GM18858 (cell line): Measurements from ENCODE around the gene CLEC11A.

Experiments
- ATAC-seq: cut with Tn5 transposase; IDR thresholded peaks from one replicate; pipeline ENCODE4 v1.9.1; 2021; ENCODE audit not compliant: unreplicated experiment

CLEC11A gene, protein sequence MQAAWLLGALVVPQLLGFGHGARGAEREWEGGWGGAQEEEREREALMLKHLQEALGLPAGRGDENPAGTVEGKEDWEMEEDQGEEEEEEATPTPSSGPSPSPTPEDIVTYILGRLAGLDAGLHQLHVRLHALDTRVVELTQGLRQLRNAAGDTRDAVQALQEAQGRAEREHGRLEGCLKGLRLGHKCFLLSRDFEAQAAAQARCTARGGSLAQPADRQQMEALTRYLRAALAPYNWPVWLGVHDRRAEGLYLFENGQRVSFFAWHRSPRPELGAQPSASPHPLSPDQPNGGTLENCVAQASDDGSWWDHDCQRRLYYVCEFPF

DNA sequence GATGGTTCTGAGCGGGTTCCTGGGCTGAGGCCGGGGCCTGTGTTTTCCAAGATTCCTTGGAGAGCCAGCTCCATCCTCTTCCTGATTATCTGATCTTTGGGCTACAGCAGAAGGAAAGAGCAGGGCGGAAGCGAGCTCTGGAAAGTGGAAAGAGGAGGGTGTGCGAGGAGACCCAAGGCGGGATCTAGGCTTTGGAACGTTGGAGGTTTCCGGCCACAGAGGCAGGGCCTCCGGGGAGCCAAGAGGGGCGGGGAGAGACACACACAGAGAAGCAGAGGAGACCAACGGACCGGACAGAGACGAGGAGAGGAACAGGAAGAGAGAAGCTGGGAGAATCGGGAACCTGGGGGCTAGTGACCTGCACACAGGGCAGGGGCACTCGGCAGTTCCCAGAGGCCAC lies at the start of gene CLEC11A:
CLEC11A (plus strand) TSS at position 296 of the 400 bp plus-strand sequence. CDS start 162 bp downstream, outside the sequence.
- no peak for ATAC-seq

DNA sequence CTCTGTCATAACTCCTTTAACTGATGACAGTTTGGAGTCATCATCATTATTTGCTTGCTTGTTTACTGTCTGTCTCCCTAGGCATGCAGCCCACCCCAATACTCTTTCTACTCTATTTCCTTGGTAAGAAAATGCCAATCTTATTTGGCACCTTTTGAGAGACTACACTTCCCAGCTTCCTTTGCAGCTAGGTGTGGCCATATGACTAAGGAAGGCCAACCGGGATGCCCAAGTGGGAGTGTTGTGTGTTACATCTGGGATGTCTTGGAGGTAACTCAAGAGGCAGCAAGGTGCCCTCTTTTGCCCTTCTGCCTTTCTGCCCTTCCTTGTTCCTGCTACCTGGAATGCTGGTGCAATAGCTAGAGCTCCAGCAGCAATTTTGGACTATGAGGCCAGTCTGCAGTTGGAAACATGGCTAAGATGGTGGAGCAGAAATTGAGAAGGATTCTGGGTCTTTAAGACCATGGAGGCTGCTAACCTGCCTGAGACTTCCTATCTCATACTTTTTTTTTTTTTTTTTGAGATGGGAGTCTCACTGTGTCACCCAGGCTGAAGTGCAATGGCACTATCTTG lies 46.5 kb upstream of the CLEC11A start:
- no peak for ATAC-seq

DNA sequence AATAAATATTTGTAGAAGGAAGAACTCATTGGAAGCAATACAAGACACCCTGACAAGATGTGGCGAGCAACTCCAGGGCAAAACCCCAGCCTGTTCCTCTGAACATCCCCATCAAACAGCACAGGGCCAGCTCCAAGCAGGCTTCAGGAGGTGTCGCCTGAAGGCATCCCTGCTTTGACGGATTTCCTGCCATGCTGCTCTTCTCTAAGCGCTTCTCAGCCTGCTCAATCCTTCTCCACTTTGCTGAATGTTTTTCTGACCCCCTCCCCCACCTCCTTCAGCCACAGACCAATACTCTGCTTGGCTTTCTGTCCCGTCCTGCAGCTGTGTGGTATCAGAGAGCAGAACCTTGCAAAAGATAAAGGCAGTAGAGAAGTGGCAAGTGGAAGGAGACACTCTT lies 45.5 kb upstream of the CLEC11A start:
- no peak for ATAC-seq

DNA sequence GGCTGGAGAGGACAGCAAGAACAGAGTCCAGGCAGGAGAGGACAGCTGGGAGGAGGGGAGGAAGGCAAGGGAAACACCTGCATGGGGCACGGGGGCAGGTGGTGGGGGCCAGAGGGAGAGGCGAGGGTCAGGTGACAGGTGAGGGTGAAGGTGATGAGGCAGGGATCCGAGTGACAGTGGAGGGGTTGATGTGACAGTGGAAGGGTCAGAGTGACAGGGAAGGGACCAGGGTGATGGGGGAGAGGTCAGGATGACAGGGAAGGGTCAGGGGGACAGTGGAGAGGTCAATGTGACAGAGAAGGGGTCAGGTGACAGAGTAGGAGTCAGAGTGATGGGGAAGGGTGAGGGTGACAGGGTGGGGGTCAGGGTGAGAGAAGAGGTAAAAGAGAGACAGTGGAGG lies 44.8 kb upstream of the CLEC11A start:
- no peak for ATAC-seq

DNA sequence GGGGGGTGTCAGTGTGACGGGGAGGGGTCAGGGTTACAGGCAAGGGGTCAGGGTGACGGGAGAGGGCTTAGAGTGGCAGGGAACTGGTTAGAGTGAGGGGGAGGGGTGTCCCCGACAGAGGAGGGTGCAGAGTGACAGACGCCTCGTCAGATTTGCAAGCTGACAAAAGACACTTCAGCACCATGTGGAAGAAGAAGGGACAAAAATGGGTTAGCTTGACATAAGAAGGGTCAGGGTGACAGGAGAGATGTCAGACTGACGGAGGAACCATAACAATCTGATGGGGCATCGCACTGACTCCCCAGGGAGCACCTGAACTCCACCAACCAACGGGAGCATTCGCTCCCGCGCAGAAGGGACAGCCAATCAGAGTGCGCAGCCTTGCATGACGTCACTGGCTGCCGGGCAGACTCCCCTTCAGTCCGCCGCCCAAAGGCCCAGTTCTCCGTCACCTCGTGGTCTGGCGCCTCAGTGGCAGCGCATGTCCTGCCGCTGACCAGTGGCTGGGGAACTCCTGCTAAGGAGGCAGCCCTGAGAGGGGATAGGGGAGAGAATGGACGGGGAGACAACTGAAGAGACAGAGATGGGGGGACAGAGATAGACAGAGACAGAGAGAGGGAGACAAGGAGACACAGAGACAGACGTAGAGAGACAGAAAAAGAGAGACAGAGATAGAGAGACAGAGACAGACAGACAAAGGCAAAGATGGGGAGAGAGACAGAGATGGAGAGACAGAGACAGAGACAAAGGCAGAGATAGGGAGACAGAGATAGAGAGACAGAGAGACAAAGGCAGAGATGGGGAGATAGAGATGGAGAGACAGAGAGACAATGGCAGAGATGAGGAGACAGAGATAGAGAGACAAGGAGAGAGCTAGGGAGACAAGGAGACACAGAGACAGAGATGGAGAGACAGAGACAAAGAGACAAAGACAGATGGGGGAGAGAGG lies 43.7 kb upstream of the CLEC11A start:
- ATAC-seq: no peak

DNA sequence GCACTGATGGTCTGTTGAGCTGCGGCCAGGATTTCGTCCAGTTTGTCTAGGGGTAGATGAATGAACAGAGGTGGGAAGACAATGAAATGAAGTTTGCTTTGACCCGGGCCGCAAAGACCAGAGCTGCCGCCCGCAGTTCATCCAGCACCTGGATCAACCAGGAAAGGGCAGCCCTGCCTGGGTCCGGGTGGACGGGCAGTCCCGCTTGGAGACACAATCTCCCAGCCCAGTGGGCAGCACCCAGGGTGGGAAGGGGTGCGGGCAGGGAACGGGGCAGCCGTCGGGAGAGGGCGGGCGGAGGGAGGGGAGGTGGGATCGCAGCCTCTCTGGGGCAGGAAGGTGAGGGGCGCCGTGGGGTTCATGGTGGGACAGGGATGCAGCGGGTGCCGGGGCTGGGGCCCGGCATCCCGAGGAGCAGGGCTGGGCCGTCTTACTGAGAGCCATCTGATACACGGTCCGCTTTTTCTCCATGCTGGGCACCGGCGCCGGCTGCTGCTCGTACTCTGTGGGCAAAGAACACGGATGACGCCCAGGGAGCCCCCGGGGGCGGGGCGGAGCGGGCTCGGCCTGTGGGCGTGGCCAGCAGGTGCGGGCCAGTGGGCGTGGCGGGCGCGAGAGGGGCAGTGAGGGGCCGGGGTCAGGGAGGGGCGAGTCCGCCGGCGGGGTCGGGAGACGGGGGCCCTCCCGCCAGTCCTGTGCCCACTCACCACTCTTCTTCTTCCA lies 36.7 kb upstream of the CLEC11A start:
- ATAC-seq: no peak

DNA sequence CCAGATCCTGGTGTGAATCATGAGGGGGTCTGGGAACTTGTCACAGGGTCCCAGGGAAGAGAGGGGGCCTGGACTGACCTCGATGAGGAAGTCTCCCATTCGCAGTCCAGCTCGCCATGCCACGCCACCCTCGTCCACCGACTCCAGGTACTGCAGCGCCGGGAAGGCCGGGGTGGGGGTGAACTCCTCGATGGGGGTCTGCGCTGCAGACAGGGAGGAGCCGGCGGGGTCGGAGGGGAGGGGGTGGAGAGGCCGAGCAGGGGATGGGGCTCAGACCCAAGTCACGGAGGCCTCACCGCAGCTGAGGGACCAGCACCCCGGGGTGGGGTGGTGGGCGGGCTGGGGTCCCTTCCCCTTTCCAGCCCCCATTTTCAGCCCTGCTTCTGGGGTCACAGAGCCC lies 34.4 kb upstream of the CLEC11A start:
- no peak for ATAC-seq

DNA sequence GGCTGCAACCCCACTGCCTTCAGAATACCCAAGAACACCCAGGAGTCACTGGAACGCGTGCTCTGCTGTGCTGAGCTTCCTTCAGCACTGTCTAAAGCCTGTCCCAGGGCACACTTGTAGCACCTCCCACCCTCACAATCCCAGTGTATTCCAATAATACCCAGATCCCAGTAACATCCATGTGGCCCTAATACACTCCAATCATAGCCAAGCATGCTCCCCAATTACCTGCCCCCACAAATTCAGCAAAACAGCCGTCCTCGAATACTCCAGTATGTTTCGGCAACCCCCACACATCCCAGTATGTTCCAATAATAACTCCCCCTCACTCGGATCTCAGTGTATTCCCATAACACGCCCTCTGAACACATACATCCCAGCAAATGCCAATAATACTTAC lies 32.7 kb upstream of the CLEC11A start:
- ATAC-seq: no peak

DNA sequence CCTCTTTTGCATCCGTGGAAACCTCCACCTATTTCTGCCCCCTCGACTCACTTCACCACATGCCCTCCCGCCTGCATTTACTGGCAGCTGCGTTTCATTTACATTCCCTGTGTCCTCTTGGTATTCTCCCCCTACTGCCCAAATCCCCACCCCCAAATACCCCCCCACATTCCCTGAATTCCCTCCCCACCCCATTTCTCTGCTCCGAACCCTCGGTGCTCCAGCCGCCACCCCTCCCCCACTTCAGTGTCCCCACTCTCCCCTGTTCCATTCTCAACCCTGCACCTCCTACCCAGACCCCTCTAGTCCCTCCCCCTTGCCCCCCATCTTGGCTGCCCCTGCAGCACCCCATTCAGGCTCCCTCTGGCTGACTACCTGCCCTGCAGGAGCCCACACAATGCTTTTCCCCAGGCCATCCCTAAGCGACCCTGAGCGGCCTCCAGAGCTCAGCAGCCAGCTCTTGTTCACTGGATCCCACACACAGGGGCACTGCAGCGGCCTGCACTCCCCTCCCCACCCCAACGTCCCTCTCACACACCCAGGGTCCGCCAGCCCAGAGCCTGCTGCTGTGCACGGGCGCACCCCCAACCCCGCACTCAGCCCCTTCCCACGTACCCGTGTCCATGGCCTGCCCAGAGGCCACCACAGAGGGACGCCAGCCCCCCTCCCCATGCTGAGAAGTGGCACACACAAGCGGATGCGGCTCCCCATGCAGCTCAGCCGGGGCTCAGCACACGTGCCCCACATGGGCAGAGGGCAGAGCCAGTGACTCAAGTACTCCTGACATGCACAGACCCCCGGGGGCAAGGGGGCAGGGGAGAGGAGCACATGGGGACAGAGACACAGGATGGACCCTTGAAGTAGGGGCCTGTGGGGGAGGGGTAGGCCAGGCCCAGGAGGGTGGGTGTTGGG lies 29.8 kb upstream of the CLEC11A start:
- no peak for ATAC-seq

DNA sequence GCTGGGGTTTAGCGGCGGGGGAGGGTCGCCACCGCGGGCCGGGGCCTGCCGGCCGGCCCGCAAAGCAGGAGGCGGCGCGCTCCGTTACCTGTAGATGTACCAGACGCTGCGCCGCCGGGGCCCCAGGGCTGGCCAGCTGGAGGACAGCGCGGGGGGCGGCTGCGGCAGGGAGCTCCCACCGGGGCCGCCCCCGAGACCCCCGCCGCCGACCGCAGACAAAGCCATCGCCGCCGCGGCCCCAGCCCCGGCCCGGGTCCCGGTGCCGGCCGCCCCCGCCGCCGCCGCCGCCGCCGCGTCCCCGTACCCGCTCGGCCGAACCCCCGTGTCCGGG lies 28.4 kb upstream of the CLEC11A start:
- no peak for ATAC-seq

DNA sequence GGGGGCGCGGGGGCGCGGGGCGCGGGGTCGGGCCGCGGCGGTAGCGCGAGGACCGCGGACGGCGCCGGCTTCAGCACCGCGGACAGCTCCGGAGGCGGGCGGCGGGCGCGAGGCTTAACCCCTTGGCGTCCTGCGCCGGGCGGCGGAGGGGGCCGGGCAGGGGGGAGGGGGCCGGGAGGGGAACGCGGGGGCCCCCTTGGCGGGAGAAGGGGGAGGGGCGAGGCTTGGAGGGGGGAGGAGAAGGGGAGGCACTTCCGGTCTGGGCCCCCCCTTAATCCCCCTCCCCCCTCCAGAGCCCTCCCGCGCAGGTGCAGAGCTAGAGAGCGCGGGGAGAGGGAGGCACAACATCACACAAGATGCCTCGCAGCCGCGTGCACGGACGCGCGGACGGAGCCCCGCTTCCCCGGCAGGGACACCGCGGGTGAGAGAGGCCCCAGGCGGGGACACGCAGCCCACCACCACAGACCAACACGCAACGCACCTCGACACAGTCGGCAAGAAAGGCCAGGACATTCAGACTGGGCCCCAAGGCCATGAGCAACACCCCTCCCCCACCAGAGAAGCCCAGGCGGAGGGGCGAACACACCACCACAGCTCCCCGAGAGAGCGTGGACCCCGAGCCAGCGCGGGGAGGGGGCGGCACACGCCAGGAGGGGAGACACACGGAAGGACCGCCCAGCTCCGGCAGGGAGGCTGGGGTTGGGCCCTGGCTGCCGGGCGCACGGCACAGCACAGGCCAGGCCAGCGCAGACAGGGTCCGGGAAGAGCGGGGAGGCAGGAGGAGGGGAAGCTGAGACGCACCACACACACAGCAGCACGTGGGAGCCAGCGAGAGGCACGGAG lies 27.7 kb upstream of the CLEC11A start:
- no peak for ATAC-seq

DNA sequence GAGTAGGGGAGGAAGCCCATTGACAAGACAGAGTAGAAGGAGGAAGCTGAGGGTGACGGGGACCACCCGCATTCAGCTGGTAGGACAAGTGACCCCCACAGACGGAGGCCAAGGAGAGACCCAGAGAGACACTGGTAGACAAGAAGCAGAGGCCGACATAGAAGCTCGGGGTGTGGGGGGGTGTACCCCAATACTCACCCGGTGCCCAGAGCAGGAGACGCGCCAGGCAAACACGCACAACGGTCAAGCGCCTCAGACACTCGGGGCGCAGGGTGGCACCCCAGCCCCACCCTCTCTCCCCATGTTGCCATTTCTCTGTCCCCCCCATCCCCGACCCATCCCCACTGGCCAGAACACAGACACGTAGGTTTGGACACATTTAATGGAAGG lies 27.1 kb upstream of the CLEC11A start:
- ATAC-seq: no peak

DNA sequence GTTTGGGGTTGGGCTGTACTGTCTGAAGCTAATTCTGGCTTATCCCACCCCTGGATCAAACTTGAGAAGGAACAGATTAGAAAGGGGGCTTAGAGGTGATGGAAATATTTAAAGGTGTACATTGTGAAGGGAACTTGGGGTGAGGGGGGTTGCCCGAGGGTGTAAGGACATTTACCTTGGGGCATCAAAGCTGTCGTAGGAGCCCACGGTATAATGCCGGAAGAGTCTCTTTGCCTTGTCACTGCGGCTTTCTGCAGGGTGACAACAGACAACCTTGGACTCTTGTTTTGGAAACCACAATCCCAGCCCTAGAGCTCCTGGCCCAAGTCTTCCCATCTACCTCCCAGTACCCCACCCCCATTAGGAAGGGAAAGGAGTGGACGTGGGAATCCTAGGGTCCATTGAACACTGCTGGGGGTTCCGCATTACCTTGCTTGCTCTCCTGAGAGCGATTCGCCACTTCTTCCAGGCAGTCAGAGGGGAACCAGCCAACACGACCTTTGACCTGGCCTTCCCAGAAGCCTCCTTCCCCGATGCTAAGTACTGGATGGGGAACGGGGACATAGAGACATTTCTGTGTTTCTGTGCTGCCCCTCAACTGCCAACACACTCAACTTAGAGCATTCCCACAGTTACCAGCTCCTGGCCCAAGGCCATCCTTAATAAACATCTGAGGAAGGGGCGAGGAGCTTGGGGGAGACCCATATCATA lies 25.6 kb upstream of the CLEC11A start:
- no peak for ATAC-seq

DNA sequence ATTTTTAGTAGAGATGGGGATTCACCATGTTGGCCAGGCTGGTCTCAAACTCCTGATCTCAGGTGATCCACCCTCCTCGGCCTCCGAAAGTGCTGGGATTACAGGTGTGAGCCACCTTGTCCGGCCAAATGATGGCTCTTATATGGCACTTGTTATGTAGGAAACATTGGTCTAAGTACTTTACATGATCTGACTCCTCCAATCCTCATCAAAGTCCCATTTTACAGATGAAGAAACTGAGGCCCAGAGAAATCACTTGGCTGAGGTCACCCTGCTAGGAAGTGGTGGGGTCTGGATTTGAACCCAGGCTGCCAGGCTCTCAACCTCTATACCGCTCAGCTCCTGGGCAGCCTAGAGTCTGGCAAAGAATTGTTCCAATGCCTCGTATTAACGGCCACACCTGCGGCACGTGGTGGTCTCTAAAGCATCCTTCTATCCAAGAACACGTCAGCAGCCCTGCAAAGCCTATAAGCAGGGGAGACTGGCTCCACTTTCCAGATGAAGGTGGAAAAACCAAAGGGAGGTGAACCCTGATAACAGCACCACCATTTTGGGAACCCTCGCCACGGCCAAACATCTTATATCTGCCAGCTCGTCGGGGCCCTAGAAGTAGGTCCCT lies 21.7 kb upstream of the CLEC11A start:
- ATAC-seq: no peak

DNA sequence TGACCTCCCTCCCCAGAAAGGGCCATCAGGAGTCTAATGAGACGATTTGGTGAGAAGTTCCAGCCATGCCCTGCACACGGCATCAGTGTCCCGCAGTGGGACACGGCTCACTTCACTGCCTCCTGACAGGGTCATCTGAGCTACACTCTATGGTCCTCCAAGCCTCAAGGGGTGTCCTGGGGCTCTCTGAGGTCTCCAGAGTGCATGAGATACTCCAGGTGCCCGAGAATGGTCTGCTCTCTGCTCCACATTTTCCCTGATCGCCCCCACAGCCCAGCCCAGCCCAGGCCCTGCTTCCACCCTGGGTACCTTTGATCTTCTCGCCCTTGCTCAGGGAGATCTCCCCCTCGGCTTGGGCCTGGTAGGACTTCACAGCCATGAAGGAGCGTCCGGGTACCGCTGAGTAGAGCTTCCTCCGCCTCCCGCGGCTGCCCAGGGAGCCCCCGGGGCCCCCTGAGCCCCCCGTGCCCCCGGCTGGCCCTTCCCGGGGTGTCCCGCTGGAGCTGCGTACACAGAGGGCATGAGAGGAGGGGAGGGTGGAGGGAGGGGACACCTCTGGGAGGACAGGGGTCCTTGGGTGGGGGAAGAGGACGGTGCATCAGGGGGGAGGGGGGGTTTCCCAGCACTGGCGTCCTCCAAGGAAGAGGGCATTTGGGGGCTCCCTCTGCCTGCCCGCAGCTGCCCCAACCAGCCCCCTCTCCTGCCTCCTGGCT lies 20.9 kb upstream of the CLEC11A start:
- no peak for ATAC-seq

DNA sequence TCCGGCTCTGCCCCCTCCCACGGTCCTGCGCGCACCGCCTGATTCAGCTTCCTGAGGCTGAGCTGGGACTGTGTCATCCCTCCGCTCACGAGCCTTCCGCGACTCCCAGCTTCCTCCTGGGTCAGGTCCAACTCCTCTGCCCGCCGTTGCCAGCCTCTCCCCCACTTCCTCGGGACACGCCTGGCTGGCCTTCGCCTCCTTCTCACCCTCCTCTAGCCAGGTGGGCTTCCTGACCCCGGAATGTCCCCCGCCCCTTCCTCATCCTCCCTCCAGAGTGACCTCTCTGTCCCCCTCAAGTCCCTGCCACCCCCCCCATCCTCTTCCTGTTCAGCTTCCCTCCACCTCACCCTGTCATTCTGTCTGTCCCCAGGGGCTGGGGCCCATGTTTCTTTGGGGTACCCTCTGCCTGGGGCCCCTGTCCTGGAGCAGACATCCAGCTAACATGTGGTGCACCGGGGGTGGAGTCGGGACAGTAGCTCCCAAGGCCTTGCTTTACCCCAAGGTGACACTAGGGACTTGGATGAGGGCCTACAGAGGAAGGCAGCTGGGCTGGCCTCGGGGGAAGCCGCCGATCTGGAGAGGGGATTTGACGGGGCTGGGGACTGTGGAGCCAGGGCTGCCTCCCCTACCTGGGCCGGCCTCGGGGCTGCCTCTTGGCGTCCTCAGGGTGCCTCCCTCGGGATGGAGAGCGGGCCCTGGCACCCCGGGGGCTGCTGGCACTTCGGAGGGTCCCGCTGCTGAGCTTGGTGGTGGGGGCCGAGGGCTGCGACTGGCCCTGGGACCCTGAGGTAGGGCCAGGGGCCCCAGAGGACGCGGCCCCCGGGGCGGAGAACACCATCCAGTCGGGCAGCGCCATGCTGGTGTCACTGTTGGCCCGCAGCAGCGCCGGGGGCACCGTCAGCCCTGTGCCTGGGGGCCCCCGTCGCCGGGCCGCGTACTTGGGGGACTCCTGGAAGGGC lies 20.0 kb upstream of the CLEC11A start:
- no peak for ATAC-seq
